Tibial nerve (tissue), 4 donors: ENCODE results near the gene SPTLC1. TPM values are rescaled to one million over a fixed set of nuclear protein-coding genes. Genes with fewer than 3 reads are reported as not detected.

Experiments
- DNase-seq, 2 donors: peaks; one replicate each; pipeline ENCODE4 v3.0.0-alpha.2; 2019; ENCODE audit warnings: low spot score in 2 of 2
- H3K27ac ChIP-seq, 4 donors: fragments of 200-600 bp; sonication (generic) in 3 of 4; one replicate each; pipeline ENCODE4 v1.5.1; 2017 to 2019; ENCODE audit warnings: mild to moderate bottlenecking in 1 of 4
- H3K27me3 ChIP-seq, 2 donors: fragments of 200-600 bp; sonication (generic) in 1 of 2; one replicate each; pipeline versions ENCODE4 v1.5.1 to v1.6.0; 2017 to 2019
- H3K36me3 ChIP-seq, 3 donors: fragments of 200-600 bp; sonication (generic); one replicate each; pipeline ENCODE4 v1.5.1; 2018 to 2019
- H3K4me1 ChIP-seq, 4 donors: fragments of 200-600 bp; sonication (generic) in 3 of 4; one replicate each; pipeline ENCODE4 v1.5.1; 2017 to 2019
- H3K4me3 ChIP-seq, 4 donors: fragments of 200-600 bp; sonication (generic) in 3 of 4; one replicate each; pipeline ENCODE4 v1.5.1; 2017 to 2019; ENCODE audit warnings: mild to moderate bottlenecking in 1 of 4, moderate library complexity in 1 of 4
- H3K9me3 ChIP-seq, 4 donors: fragments of 200-600 bp; sonication (generic) in 3 of 4; one replicate each; pipeline ENCODE4 v1.5.1; 2017 to 2019
- EP300 ChIP-seq, 2 donors: sonication (generic); formaldehyde crosslinking; IDR thresholded peaks; one replicate each; pipeline ENCODE4 v1.6.1; 2017; ENCODE audit warnings: antibody characterized with exemption in 2 of 2, mild to moderate bottlenecking in 1 of 2
- POLR2A ChIP-seq, 2 donors: fragments of 450-650 bp; IDR thresholded peaks; one replicate each; pipeline ENCODE4 v1.6.1; 2017; ENCODE audit warnings: antibody characterized with exemption in 2 of 2, mild to moderate bottlenecking in 2 of 2, moderate library complexity in 2 of 2
- WGBS, 2 donors: methylation state at CpG; one replicate each; pipeline ENCODE4 v1.1.5; 2018; 5-methylcytosine and 5-hydroxymethylcytosine counted together
- total RNA-seq, 4 donors: library from RNA; depleted of rRNA; stranded (reverse); fragments of >200 nt; gene quantifications; one replicate each; pipeline ENCODE4 v1.1.0, GENCODE V29; 2016
- TF ChIP-seq, protein P1 (sequence below), 5 experiments: fragments of 200-600 bp in 3 of 5; fragments of 450-650 bp in 2 of 5; sonication (generic) in 3 of 5; IDR thresholded peaks; one replicate each; pipeline ENCODE4 v1.5.1; 2016 to 2019; ENCODE audit warnings: antibody characterized with exemption in 5 of 5, mild to moderate bottlenecking in 3 of 5, moderate library complexity in 2 of 5

SPTLC1 gene
- total RNA-seq, 4 donors from 2014 or later: 67.9 to 81.8 (median 76.0) TPM

DNA sequence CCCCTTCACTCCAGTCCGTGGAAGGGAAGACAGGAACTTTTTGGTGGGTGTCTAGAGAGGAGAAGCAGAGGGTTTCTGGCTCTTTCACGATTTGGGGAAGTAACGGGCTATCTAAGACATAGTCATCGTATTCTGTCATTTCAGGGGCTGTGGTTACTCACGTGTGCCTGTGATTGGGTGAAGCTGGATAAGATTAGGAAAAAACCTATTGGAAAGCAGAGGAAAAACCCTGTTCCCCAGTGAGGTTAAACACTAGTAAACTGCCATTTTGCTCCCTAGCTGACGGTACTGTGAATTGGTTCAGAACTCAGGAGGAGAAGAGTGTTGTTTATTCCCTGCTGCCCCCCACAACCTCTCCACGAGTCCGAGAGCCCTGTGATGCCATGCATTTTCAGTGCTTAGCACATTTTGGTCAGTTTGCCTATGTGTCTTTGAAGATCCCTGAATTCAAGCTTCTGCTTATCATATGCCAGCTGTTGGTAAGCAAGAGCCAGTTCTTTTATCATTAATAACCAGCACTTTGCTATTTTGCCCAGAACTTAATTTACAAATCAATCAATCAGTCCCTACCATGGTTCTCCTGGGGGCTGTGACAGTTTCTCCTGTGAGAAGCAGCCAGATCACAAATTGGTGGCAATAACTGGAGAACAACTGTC is 120.1 kb downstream of the SPTLC1 start:
- 58 to 63% methylated on average over 8 of the region's 8 CpGs for WGBS, 2 donors
- H3K27me3 ChIP-seq: no peaks in the 10 kb centered on the region
- no peak for TF ChIP-seq EP300 (IDR thresholded peaks at IDR 0.05)

DNA sequence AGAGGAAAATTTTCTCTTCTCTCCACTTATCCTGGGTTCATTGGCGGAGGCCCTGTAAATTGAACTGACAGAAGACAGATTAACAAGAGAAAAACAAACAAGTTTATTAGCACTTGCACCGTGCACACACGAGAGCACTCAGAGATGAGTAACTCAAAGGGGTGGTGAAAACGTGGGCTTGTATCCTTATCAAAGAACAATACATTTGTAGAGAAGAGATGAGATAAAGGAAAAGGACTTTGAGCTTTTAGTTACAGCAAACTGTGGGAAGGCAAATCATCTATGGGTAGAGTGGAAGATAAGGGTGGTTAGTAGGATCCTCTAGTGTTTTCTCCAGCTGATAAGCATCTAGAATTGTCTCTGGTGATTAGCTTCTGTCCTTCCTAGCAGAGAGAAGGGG is 120.8 kb downstream of the SPTLC1 start:
- no peak overlapping the region for H3K27ac ChIP-seq
- no peak for DNase-seq
- H3K36me3 ChIP-seq: no peaks in the 10 kb centered on the region
- no peaks in the 10 kb centered on the region for H3K27me3 ChIP-seq
- H3K9me3 ChIP-seq: no peaks in the 10 kb centered on the region
- H3K4me1 ChIP-seq: no peaks in the 10 kb centered on the region
- no peak overlapping the region for H3K4me3 ChIP-seq
- WGBS, 2 donors: 41 to 60% methylated on average over 4 of the region's 4 CpGs
- no peak for TF ChIP-seq EP300 (IDR thresholded peaks at IDR 0.05)
- TF ChIP-seq, protein P1, sequence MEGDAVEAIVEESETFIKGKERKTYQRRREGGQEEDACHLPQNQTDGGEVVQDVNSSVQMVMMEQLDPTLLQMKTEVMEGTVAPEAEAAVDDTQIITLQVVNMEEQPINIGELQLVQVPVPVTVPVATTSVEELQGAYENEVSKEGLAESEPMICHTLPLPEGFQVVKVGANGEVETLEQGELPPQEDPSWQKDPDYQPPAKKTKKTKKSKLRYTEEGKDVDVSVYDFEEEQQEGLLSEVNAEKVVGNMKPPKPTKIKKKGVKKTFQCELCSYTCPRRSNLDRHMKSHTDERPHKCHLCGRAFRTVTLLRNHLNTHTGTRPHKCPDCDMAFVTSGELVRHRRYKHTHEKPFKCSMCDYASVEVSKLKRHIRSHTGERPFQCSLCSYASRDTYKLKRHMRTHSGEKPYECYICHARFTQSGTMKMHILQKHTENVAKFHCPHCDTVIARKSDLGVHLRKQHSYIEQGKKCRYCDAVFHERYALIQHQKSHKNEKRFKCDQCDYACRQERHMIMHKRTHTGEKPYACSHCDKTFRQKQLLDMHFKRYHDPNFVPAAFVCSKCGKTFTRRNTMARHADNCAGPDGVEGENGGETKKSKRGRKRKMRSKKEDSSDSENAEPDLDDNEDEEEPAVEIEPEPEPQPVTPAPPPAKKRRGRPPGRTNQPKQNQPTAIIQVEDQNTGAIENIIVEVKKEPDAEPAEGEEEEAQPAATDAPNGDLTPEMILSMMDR (IDR thresholded peaks at IDR 0.05): no peak
- TF ChIP-seq POLR2A (IDR thresholded peaks at IDR 0.05): no peak

More for the DNA sequence above, 120.1 kb downstream of the SPTLC1 start:
- H3K4me3 ChIP-seq: no peak overlapping the region
- no peak for DNase-seq
- H3K9me3 ChIP-seq: no peaks in the 10 kb centered on the region
- H3K27ac ChIP-seq: no peak overlapping the region
- no peaks in the 10 kb centered on the region for H3K4me1 ChIP-seq
- no peaks in the 10 kb centered on the region for H3K36me3 ChIP-seq

DNA sequence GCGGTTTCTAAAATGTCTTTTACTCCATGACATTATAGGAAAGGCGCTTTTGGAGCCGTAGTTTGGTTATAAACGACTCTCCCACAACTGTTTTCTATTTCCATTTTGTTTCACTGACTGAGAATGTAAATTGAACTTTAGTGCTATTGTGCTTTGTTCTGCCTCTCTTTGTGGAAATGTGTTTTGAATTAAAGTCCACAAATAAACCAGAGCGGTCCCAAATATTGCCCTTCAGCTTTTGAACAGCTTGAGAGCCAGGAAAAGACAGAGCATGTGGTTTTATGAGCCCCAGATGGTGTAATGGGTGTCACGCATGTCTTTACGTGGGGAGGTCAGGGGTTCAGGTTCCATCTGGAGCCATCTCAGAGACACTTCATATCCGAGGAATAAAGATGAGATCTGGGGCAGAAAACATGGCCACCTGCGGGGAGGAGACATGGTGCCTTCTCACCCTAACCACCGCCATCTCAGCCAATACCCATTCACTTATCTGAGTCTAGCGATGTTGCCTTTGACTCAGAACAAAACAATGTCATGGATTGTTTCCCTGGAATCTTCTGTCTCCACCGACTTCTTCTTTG is 122.7 kb downstream of the SPTLC1 start:
- 32 to 37% methylated on average over 12 of the region's 12 CpGs for WGBS, 2 donors
- Histone ChIP-seq H3K9me3 (no peaks in the 10 kb centered on the region), H3K4me1 (no peaks in the 10 kb centered on the region), H3K36me3 (no peaks in the 10 kb centered on the region), H3K27me3 (no peaks in the 10 kb centered on the region), H3K4me3 (no peak overlapping the region), H3K27ac (no peak overlapping the region)
- no peak for DNase-seq
- TF ChIP-seq, protein P1 (IDR thresholded peaks at IDR 0.05): no peak
- TF ChIP-seq EP300 (IDR thresholded peaks at IDR 0.05) (no peak), POLR2A (IDR thresholded peaks at IDR 0.05) (no peak)

DNA sequence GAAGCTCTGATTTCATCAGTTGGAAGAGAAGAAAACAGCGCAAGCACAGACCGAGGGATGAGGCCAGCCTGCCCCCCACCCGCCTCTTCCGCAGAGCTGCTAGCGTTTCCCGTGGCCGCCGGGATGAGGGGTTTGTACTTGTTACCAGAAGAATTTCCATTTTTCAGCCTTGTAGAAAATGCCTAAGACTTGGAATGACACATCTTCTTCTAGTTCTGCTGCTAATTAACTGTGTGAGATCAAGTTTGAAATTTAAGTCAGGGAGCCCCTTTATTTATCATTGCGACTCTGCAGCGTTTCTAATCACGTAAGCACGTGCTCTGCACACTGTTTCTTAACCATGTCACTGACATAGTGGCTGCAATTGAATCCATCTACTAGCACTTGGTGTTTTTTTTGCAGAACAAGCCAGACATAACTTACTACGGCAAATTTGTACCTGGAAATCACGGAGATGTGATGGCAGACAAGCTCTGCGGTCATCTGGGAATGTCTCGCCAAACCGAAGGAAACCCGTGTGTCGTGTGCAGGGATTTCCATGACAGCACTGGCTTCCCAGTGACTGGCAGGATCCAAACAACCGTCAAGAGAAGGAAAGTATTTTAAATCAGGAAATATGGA is 123.4 kb downstream of the SPTLC1 start:
- TF ChIP-seq POLR2A (IDR thresholded peaks at IDR 0.05) (no peak), EP300 (IDR thresholded peaks at IDR 0.05) (no peak)
- TF ChIP-seq, protein P1 (IDR thresholded peaks at IDR 0.05): no peak
- Histone ChIP-seq H3K36me3 (no peaks in the 10 kb centered on the region), H3K27me3 (no peaks in the 10 kb centered on the region), H3K9me3 (no peaks in the 10 kb centered on the region), H3K4me3 (no peak overlapping the region), H3K4me1 (no peaks in the 10 kb centered on the region), H3K27ac (no peak overlapping the region)
- DNase-seq: no peak
- 58 to 62% methylated on average over 20 of the region's 20 CpGs for WGBS, 2 donors

DNA sequence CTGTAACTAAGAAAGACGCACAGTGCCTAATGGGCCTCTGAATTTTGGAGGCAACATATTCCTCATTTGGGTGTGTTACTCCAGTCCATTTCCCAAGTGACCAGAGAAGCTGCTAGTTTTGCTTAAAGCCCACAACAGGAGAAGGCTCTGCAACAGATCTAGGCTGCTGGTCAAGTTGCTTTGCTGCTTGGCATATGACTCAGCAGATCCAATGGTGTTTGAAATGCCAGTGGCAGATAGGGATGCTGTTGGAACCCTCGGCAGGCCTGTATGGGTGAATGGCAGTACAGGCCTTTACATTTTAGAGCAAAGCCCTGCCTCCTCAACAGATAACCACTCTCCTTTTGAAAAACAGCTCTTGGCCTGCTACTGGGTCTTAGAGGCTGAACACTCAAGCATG is 129.0 kb downstream of the SPTLC1 start:
- TF ChIP-seq, protein P1 (IDR thresholded peaks at IDR 0.05): no peak
- TF ChIP-seq EP300 (IDR thresholded peaks at IDR 0.05) (no peak), POLR2A (IDR thresholded peaks at IDR 0.05) (no peak)
- Histone ChIP-seq H3K27ac (no peak overlapping the region), H3K36me3 (no peaks in the 10 kb centered on the region), H3K4me1 (no peaks in the 10 kb centered on the region), H3K27me3 (no peaks in the 10 kb centered on the region), H3K4me3 (no peak overlapping the region), H3K9me3 (peaks cover 0 to 14% (median 0%) of the 10 kb centered on the region in 4 donors)
- DNase-seq: no peak
- WGBS, 2 donors: 87 to 90% methylated on average over 2 of the region's 2 CpGs
